NCI-H1694 (cell line): ENCODE measurements around the gene IRAK2.
A peak's percentile ranks its signal among the peaks of the same experiment; 100 is the strongest.

ENCODE experiments used
- DNase-seq: peaks from one replicate; lab custom pipeline; 2025; lab: John Stamatoyannopoulos, UW

IRAK2 gene

DNA sequence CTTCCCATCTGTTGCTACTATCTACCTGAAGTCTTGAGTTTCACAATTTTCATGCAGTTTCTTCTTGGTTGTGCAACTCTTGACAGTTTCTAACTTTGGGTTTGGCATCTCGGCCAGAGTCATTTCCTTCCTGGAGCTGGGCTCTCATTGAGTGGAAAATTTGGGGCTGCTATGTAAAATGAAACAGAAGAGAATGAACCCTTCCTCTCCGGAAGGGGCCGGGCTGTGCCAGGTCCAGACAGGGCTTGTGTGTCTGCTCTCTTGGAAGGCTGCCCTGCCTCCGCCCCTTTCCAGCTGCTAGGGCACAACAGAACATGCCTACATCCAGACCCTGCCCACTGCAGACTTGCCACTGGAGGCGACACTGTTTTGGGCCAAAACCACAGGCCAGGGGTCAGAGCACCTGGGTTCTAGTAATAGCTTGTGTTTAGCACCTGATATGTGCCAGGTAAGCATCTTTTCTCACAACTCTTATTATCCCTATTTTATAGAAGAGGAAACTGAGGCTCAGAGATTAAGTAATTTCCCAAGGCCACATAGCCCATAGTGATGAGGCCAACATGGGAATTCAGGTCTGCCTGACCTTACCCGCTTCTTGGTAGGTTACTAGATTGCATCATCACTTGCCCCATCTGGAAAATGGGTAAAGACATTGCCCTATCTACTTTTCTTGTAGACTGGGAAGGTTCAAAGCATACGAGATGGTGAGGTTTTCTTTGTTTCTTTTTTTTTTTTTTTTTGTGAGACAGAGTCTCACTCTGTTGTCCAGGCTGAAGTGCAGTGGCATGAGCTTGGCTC lies 25.0 kb downstream of the IRAK2 start:
- peak; percentile 35 for DNase-seq

- DNase-seq = no peak
Observed at GRCh38 chr3:10192953-10193691, 28.4 kb downstream of the IRAK2 start.

- no peak for DNase-seq
Observed at GRCh38 chr3:10193692-10194327, 29.1 kb downstream of the IRAK2 start.

DNA sequence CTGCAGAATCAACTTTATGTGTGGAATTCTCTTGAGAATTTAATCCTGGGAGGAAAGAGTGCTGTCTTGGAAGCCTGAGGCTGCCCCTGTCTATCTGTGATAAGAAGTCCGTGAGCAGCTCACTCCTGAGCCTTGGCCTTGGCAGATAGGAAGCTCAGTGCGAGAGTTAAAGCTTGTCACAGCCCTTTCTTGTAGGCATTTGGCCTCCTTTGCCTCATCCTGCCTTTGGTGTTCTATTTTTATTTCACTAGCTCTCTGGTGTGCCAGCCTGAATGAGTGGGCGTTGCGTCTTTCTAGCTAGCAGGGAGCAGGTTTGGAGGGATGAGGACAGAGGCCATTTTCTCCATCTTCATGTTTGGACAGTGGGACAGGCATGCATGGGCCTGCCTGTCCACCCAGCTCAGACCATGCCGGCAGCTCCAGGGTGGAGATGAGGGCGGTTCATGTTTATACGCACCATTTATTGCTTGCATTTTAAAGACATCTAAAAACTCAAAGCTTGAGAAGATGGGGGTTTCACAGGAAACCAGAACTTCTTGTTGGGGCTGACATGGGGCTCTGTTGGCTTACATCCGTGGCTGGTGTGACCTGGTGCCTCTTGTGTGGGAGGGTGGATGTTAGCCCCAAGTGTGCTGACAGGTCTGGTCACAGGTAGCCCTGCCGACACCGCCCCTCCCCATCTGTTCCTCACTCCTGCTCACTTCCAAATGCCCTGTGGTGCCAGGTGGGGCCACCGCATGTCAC lies 29.8 kb downstream of the IRAK2 start:
- DNase-seq = no peak

- DNase-seq = no peak
Observed at GRCh38 chr3:10195366-10196089, 30.8 kb downstream of the IRAK2 start.

DNA sequence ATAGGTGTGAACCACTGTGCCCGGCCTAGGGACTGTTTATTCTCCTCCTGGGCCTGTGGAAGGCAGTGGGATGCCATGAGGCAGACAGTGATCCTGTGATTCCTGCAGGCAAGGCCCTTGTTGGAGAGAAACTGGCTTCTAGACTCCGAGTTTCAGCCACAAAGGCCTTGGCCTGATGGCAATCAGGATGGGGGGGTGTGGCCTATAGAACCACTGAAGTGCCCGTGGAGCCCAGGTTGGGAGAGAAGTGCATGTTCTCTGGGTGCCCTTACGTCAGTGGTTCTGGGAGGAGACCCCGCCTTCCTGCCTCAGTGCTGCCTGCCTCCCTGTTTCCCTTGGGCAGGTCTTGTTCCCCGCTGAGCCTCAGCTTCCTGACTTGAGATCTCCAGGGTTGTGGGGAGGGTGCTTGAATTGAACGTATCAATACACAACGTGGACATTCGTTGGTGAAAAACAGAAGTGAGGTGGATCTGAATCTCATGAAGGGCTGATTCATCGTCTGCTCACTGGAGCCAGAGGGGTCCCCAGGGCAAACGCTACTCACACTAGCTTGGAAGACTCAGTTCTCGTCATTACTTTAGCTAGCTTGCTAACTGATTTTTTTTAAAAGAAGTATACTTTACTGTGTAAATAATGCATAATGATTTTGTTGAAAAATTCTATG lies 31.8 kb downstream of the IRAK2 start:
- DNase-seq = no peak

DNA sequence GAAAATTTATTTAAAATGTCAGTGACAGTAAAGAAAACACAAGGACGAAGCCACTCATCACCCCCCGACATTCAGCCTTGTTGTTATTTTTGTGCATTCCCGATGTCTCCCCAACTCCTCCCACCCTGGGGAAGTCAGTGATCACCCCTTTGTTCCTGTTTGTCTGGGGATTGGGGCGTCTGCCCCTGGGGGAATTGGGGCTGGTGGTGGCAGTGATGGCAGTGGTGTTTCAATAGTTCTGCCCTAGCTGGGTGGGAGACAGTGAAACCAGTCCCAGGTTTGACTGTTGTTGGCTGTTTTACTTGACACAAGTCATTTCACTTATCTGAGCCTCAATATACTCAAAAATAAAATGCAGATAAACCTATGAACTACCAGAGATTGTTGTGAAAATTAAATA lies 33.5 kb downstream of the IRAK2 start:
- DNase-seq = no peak

- DNase-seq = no peak
Observed at GRCh38 chr3:10198761-10199649, 34.3 kb downstream of the IRAK2 start.

DNA sequence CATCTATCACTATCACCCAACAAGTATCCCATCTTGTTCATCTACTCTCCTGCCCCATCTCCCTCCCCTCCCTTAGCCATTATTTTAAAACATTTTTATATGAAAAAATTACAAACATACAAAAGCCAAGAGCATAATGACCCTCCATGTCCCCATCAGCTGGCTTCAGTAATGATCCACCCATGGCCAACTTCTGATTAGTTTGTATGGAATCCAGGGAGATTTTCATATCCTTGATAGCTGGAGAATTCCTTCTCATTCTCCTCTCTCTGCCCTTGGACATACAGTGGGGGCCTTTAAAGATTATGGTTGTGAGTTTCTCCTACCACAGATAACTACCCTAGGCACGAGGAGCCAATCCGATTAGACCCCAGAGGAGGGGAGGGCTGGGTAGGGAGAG lies 40.2 kb downstream of the IRAK2 start:
- DNase-seq = no peak

GRCh38 chr3:10205451-10206165 lies 40.9 kb downstream of the IRAK2 start:
- DNase-seq = no peak

- no peak for DNase-seq
Observed at GRCh38 chr3:10206166-10206511, 41.4 kb downstream of the IRAK2 start.

- DNase-seq = no peak
Observed at GRCh38 chr3:10213156-10213792, 48.6 kb downstream of the IRAK2 start.

- no peak for DNase-seq
Observed at GRCh38 chr3:10215578-10216368, 51.1 kb downstream of the IRAK2 start.

- DNase-seq = no peak
Observed at GRCh38 chr3:10217359-10217758, 52.6 kb downstream of the IRAK2 start.

- DNase-seq = no peak
Observed at GRCh38 chr3:10219737-10220136, 55.0 kb downstream of the IRAK2 start.

DNA sequence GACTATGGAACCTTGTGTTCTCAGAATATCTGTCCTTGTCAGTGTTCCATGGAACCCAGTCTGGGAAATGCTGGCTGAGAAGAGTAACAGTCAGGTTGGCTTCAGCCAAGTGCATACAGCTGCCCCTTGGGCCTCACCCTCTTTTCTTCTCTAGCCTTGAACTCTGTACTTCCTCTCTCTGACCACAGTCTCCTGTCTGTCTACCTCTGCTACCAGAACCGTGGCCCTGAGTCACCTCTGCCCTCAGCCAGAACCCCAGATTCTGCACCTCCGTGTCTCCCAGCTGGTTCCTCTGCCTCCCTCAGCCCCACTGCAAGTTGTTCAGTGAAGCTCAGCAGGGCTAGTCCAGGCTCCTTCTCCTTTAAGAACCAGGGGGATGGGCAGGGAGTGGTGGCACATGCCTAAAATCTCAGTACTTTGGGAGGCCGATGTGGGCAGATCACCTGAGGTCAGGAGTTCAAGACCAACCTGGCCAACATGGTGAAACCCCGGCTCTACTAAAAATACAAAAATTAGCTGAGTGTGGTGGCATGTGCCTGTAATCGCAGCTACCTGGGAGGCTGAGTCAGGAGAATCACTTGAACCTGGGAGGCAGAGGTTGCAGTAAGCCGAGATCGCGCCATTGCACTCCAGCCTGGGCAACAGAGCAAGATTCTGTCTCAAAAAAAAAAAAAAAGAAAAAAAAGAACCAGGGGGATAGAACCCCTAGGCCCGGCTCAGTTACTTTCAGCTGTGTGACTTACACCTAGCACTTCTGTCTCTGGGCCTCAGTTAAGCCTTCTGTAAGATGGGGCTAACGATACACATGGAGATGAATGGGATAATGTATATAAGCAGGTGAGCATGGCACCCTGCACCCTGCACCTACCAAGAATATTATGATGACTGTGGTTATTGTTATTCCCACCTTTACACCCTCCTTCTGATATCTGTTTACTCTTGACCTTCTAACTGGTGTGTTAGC lies 59.2 kb downstream of the IRAK2 start:
- DNase-seq = no peak
